Activated CD8-positive, alpha-beta memory T cell treated with anti-CD3 and anti-CD28 coated beads, Interleukin-2, amount 10 ng/mL, durations not matched to agents 7 days and 5 days (primary cell): ENCODE measurements around the gene NEDD4L. TPM values are rescaled to one million over a fixed set of nuclear protein-coding genes. Genes with fewer than 3 reads are reported as not detected.
"Not testable (repeated sequence)": the region's sequence is repeated elsewhere in the genome, so short reads cannot be mapped to it uniquely, and the experiment has no call there.

Source experiments
- ATAC-seq: fragments of 150-1000 bp; cut with Tn5 transposase; one replicate; pipeline ENCODE4 v1.10.0; 2021; ENCODE audit warnings: moderate library complexity
- CTCF ChIA-PET: fragments of 350-600 bp; sonication (Branson Sonifier 250); formaldehyde crosslinking; loops from one replicate; lab custom pipeline; 2021; ENCODE audit warnings: antibody characterized with exemption; lab: Charles Lee
- DNase-seq: peaks from one replicate; pipeline ENCODE4 v3.0.0-alpha.2; 2020
- H3K27ac Mint-ChIP-seq: one replicate; pipeline ENCODE4 v1.8.0; 2021; ENCODE audit warnings: mild to moderate bottlenecking, mixed read lengths
- H3K27me3 Mint-ChIP-seq: one replicate; pipeline ENCODE4 v1.8.0; 2021; ENCODE audit warnings: mixed read lengths
- H3K36me3 Mint-ChIP-seq: one replicate; pipeline ENCODE4 v1.8.0; 2021; ENCODE audit warnings: mild to moderate bottlenecking, mixed read lengths
- H3K4me1 Mint-ChIP-seq: one replicate; pipeline ENCODE4 v1.8.0; 2021; ENCODE audit warnings: mixed read lengths
- H3K4me3 Mint-ChIP-seq: one replicate; pipeline ENCODE4 v1.8.0; 2021; ENCODE audit warnings: mild to moderate bottlenecking, moderate library complexity, mixed read lengths
- H3K9me3 Mint-ChIP-seq: one replicate; pipeline ENCODE4 v1.8.0; 2022; ENCODE audit warnings: low read depth, mixed read lengths
- total RNA-seq, 2 experiments: library from RNA; stranded (reverse); gene quantifications; one replicate each; pipeline ENCODE4 v1.2.3, GENCODE V29; 2021

Gene NEDD4L
- total RNA-seq, 2 experiments from 2014 or later = 1.4 to 4.2 TPM

DNA sequence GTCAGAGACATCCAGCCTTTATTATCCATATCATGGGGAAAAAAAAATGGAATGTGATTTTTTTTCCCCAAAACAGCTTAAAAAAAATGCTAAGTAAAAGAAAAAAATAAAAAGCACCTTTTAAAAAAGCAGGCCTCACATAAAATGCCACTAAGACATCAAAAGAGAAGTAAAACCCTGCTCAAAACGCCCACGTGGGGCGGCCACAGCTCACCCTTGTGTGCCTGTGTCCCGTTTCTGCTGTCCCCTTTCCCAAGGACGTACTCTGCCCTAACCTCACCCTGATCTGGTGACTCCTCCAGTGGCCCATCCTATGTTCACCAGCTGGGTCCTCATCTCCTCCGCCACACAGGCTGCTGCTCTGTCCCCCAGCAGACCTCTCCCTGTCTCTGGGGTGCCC lies 125.4 kb downstream of the NEDD4L start:
- no peak overlapping the region for H3K27ac Mint-ChIP-seq
- CTCF ChIA-PET = no interaction called here
- H3K4me3 Mint-ChIP-seq = no peak overlapping the region
- no peaks in the 10 kb centered on the region for H3K36me3 Mint-ChIP-seq
- ATAC-seq = no peak
- H3K9me3 Mint-ChIP-seq = no peaks in the 10 kb centered on the region
- H3K4me1 Mint-ChIP-seq = no peaks in the 10 kb centered on the region
- peaks cover 28% of the 10 kb centered on the region for H3K27me3 Mint-ChIP-seq
- DNase-seq = no peak

DNA sequence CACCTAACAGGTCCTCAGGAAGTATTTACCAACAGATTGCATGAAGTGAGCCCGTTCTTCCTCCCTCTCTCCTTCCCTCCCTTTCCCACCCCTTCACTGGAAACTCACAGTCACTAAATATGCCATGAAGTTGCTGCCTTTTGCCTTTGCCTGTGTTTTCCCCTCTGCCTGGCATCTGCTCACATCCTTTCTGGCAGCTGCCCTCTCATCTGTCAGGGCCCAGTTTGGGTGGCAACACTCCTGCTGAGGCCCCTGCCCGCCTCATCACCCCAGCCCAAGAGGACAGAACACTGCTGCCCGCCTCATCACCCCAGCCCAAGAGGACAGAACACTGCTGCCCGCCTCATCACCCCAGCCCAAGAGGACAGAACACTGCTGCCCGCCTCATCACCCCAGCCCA lies 126.0 kb downstream of the NEDD4L start:
- ATAC-seq, H3K9me3 Mint-ChIP-seq, H3K4me3 Mint-ChIP-seq, H3K27ac Mint-ChIP-seq, CTCF ChIA-PET, DNase-seq, H3K36me3 Mint-ChIP-seq, H3K4me1 Mint-ChIP-seq: not testable (repeated sequence)
- peaks cover 28% of the 10 kb centered on the region for H3K27me3 Mint-ChIP-seq

DNA sequence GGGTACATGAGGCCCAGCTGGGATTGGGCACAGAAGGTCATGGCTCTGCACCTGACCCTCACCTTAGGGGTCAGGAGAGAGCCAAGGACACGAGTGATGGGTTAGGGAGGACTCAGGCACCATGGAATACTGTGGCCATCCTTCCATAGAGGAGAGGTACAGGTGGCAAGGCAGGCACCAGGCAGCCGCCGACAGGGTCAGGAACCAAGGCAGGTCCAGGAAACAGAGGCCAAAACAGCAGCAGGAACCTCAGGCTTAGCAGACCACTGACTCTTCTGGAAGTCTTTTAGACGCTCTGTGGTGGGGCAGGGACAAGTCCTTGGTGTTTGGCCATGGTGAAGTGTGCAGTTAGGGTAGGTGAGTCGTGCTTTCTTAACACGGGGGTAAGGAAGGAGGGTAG lies 128.0 kb downstream of the NEDD4L start:
- ATAC-seq = no peak
- no peak overlapping the region for H3K4me3 Mint-ChIP-seq
- CTCF ChIA-PET = no interaction called here

DNA sequence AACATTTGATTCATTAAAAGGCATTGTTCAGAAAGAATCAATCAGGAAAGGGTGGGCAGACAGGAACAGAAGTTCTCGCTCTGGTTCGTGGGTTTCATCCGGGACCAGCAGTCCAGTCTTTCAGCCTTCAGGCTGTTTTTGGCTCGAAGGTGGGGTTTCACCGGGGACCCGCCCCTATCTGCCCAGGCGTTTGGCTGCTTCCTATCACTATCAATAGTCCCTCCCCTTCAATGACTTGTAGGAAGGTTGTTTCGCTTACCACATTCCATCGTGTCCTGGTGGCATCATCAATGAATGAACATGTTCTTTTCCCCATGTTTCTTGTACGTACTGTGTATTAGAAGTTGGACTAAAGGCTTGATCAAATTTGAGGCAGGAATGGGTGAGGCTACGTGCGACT lies 130.3 kb downstream of the NEDD4L start:
- Mint-ChIP-seq H3K36me3 (no peaks in the 10 kb centered on the region), H3K27ac (no peak overlapping the region), H3K9me3 (no peaks in the 10 kb centered on the region), H3K4me3 (no peak overlapping the region), H3K27me3 (peaks cover 20% of the 10 kb centered on the region), H3K4me1 (no peaks in the 10 kb centered on the region)
- CTCF ChIA-PET = no interaction called here
- DNase-seq (peak; percentile 16), ATAC-seq (no peak)

More for the DNA sequence above, 128.0 kb downstream of the NEDD4L start:
- no peak for DNase-seq
- H3K36me3 Mint-ChIP-seq = no peaks in the 10 kb centered on the region
- H3K27ac Mint-ChIP-seq = no peak overlapping the region
- H3K27me3 Mint-ChIP-seq = peaks cover 21% of the 10 kb centered on the region
- no peaks in the 10 kb centered on the region for H3K4me1 Mint-ChIP-seq
- H3K9me3 Mint-ChIP-seq = no peaks in the 10 kb centered on the region

DNA sequence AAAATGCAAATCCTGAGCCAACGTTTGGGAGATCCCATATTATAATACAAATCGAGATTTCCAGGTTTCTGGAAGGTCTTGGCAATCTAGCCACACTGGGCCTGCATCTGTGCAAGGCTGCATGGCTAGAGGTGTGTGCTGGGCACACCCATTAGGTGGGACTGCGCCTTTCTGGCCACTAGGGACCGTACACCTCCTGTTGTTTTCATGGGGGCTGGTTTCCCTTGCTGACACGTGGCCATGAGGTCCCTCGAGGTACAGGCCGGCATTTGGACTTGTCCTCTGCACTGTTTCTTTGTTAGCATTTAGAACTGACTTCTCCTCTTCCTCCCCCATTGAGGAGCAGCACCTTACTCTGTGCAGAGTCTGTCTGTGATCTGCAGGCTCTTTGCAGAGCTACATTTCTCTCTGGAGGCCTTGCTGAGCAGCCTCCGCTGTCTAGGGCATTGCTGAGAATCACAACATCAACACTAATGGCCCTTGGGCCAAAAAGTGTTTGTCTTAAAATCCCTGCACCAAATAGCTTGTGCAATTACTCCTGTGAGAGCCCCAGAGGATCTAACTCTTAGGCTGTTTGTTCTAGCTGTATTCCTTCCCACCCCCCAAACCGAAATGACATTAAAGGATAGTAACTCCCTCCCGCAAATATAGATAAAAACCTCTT lies 131.2 kb downstream of the NEDD4L start:
- Mint-ChIP-seq H3K4me3 (no peak overlapping the region), H3K36me3 (no peaks in the 10 kb centered on the region), H3K27me3 (peaks cover 20% of the 10 kb centered on the region), H3K4me1 (no peaks in the 10 kb centered on the region), H3K27ac (no peak overlapping the region), H3K9me3 (no peaks in the 10 kb centered on the region)
- CTCF ChIA-PET = no interaction called here
- no peak for DNase-seq
- ATAC-seq = no peak

DNA sequence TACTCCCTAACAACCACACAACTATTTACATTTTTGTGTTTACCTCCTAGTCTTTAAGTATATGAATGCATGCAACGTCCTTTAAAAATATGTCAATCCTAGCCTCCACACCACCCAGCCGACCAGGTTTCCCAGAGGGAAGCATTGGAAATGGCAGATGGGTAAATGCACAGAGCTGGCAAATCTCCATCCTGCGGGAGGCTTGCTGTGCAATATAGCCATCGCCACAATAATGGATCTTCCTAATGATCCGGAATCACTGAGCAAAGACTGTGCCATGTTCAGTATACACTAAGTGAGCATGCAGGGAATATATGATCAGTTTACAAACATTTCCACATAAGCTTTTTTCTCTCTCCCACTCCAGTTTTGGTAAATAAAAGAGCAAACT lies 131.8 kb downstream of the NEDD4L start:
- Mint-ChIP-seq H3K4me1 (no peaks in the 10 kb centered on the region), H3K36me3 (no peaks in the 10 kb centered on the region), H3K9me3 (no peaks in the 10 kb centered on the region), H3K27me3 (peaks cover 20% of the 10 kb centered on the region), H3K27ac (no peak overlapping the region), H3K4me3 (no peak overlapping the region)
- DNase-seq (no peak), ATAC-seq (no peak)
- CTCF ChIA-PET = no interaction called here

DNA sequence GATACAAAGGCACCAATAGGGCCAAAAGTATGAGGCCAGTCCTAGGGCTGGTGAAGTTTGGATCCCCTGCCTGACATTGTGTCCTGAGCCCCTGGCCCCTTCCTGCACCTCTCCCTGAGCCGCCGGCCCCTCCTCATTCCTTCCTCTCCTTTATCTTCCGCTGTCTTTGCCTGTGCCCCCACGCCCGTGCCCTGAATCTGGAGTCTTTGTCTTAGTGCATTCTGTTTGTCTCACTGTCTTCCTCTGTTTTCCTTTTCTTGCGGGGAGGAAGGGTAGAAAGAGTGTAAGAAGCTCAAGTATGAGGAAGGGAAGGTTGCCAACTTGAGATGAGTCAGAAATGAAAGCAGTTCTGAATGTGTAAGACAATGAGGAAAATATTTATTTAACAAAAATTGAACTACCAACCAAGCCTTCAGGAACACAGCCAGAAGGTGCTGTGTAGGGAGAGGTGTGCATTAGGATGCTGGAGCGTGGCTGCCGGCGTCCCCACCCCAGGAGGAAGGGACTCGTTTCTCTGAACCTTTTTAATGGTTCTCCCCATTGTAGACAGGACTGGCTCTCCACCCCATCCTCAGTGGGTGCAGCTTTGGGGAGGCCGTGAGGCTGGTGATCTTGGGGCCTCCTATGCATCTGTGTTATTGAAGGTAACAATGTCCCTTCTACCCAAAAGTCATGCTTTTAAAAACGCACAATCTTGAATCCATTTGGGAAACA lies 133.1 kb downstream of the NEDD4L start:
- Mint-ChIP-seq H3K36me3 (no peaks in the 10 kb centered on the region), H3K4me1 (no peaks in the 10 kb centered on the region), H3K9me3 (no peaks in the 10 kb centered on the region), H3K27ac (no peak overlapping the region), H3K27me3 (peaks cover 20% of the 10 kb centered on the region), H3K4me3 (no peak overlapping the region)
- CTCF ChIA-PET = no interaction called here
- no peak for DNase-seq
- no peak for ATAC-seq

DNA sequence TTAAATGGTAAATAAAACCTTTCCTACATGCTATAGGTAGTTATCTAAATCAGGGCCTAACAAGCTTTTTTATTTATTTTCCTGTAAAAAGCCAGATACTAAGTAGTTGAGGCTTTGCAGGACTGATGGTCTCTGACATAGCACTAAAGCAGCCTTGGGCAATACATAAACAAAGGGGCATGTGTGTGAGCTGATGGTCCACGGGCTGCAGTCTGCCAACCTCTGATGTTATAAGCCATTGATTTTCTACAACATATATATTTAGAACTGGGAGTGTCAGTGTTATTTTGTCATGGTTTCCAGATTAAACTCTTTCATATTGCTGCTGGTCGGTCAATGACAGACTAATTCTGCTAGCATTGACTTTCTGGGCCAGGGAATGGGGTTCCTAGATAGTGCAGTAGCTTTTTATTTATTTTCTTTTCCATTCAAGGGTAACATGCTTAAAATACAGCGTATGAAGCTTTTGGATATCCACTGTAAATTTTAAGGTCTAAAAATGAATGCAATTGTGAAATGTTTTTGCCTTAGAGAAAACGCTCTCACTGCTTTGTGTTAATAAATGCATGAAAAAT lies 134.0 kb downstream of the NEDD4L start:
- Mint-ChIP-seq H3K36me3 (no peaks in the 10 kb centered on the region), H3K4me3 (no peak overlapping the region), H3K27me3 (peaks cover 17% of the 10 kb centered on the region), H3K9me3 (no peaks in the 10 kb centered on the region), H3K27ac (no peak overlapping the region), H3K4me1 (no peaks in the 10 kb centered on the region)
- no peak for DNase-seq
- ATAC-seq = no peak
- CTCF ChIA-PET = interaction anchor here (1.0 kb wide), 1 partner anchor 135 kb away, joined by 3 read pairs; no protein-coding TSS in a partner anchor

DNA sequence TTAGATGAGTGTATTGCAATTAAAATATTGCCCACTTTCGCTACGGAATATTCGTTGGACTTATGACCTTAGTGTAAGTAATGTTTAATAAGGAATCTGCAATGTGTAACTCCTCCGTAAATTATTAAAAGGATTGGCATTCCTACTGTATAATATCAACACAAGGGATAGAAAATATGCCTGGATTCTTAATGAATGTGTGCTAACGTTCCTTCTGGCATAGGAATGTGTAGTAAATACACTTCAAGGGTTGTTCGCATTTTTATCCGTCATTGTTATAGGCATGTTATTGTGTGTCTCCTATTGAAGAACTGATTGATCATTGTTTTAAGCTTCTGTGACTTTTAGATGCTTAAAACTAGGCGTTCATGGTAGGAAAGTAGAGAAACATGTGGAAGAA lies 134.5 kb downstream of the NEDD4L start:
- Mint-ChIP-seq H3K4me3 (no peak overlapping the region), H3K4me1 (no peaks in the 10 kb centered on the region), H3K9me3 (no peaks in the 10 kb centered on the region), H3K36me3 (no peaks in the 10 kb centered on the region), H3K27me3 (peaks cover 11% of the 10 kb centered on the region), H3K27ac (no peak overlapping the region)
- no peak for DNase-seq
- no peak for ATAC-seq
- CTCF ChIA-PET = interaction anchor here (1.0 kb wide), 1 partner anchor 135 kb away, joined by 3 read pairs; no protein-coding TSS in a partner anchor

DNA sequence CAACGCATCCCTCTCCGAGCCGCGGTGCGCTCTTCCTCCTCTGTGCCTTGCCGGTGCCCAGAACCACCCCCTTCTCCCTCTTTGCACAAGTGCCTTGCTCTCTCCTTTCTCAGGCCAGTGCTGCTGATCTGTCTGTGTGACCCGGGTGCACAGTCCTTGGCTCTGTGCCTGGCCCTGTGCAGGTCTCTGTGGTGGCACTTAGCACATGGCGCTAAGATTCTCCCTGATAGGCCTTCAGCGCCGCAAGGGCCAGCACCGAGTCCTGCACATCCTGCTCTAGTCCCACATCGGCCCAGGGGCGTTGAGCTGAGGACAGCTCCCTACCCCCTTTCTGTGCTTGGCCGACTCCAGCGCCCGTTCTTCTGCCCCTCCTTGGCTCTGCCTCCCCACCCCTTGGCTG lies 136.1 kb downstream of the NEDD4L start:
- Mint-ChIP-seq H3K4me3 (no peak overlapping the region), H3K9me3 (no peaks in the 10 kb centered on the region), H3K4me1 (no peaks in the 10 kb centered on the region), H3K36me3 (no peaks in the 10 kb centered on the region), H3K27me3 (peaks cover 6% of the 10 kb centered on the region), H3K27ac (no peak overlapping the region)
- DNase-seq = no peak
- CTCF ChIA-PET = interaction anchor here (1.8 to 2.4 kb wide), 2 partner anchors 15 to 298 kb away, joined by 4 to 11 read pairs; no protein-coding TSS in a partner anchor
- ATAC-seq = no peak

DNA sequence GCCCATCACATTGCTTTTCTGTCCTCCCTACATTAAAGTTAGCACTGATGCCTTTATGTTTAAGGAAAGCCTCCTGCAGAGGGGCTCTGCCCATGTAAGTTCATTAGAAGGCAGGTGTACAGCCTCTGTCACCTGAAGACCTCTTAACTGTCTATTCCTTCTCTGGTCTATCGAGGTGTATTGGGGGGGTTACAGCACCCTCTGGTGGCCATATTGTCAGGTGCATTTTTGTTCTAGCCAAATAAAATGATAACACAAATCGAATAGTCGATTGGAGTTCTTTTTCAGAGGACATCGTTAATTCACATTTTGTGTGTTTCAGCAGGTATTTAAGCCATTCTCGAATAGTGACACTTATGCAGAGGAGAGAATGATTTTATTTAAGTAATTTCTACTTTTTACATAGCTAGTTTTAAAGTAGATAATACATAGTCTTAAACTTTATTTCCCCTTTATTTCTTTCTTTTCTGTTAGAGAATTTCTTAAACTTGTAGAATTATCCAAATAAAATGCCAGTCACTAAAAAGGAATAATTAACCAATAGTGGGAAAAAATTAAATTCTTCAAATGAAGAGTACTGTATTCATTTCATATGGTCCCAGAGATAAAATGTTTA lies 136.8 kb downstream of the NEDD4L start:
- ATAC-seq (no peak), DNase-seq (peak; percentile 60)
- Mint-ChIP-seq H3K27me3 (peaks cover 6% of the 10 kb centered on the region), H3K9me3 (no peaks in the 10 kb centered on the region), H3K36me3 (no peaks in the 10 kb centered on the region), H3K27ac (no peak overlapping the region), H3K4me1 (no peaks in the 10 kb centered on the region), H3K4me3 (no peak overlapping the region)
- CTCF ChIA-PET = interaction anchor here (0.6 to 2.4 kb wide), 6 partner anchors 11 to 831 kb away, joined by 3 to 11 read pairs (median 4); no protein-coding TSS in a partner anchor

DNA sequence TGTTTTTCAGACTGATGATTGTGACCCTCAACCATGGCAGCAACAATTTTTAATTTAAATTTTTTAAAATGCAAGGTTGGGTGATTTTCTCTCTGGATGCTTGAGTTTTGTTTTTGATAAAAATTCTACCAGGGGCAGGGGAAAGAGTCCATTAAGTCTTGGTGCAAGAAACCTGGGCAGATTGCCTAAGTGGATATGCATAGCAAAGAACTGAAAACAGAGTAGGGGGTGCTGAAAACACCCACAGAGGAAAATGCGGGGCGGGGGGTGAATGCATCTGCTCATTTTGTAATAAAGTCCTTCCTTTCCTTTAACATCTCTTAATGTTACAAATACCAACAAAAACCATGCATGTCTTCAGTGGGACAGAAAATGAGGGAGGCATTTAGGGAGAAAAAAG lies 138.0 kb downstream of the NEDD4L start:
- H3K9me3 Mint-ChIP-seq = no peaks in the 10 kb centered on the region
- peaks cover 3% of the 10 kb centered on the region for H3K27me3 Mint-ChIP-seq
- no peak overlapping the region for H3K4me3 Mint-ChIP-seq
- H3K4me1 Mint-ChIP-seq = no peaks in the 10 kb centered on the region
- CTCF ChIA-PET = interaction anchor here (1.1 to 2.4 kb wide), 4 partner anchors 10 to 300 kb away, joined by 4 to 11 read pairs (median 6); no protein-coding TSS in a partner anchor
- DNase-seq (no peak), ATAC-seq (no peak)
- H3K27ac Mint-ChIP-seq = no peak overlapping the region
- H3K36me3 Mint-ChIP-seq = no peaks in the 10 kb centered on the region

DNA sequence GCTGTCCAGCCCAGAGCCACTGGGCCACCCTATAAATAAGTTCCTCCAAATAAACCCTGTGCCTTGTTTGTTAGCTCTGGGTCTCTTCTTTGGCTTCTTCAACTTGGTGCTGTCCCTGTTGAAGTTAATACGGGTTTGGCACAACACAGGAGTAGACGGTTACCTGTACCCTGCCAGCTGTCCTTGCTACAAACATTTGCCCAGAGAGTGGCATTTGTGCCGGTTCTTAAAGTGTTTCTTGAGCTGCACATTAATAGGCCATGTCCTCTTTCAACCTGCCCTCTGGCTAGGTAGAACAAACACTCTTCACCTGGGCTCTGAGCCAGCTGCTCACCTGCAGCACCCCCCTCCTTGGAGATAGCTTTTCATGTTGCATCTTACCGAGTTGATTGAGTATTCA lies 139.2 kb downstream of the NEDD4L start:
- H3K9me3 Mint-ChIP-seq = no peaks in the 10 kb centered on the region
- H3K27me3 Mint-ChIP-seq = peaks cover 3% of the 10 kb centered on the region
- H3K27ac Mint-ChIP-seq = no peak overlapping the region
- DNase-seq = no peak
- no peak overlapping the region for H3K4me3 Mint-ChIP-seq
- CTCF ChIA-PET = no interaction called here
- no peaks in the 10 kb centered on the region for H3K36me3 Mint-ChIP-seq
- no peaks in the 10 kb centered on the region for H3K4me1 Mint-ChIP-seq
- ATAC-seq = no peak
